GM18498 (cell line): ENCODE results near the gene NOM1.
"Not testable (repeated sequence)": the region's sequence is repeated elsewhere in the genome, so short reads cannot be mapped to it uniquely, and the experiment has no call there.

Experiments used
- ATAC-seq: cut with Tn5 transposase; IDR thresholded peaks from one replicate; pipeline ENCODE4 v1.9.1; 2021; ENCODE audit warnings: mild to moderate bottlenecking, moderate library complexity; ENCODE audit not compliant: unreplicated experiment

Gene NOM1

GRCh38 chr7:156949541-156950380 is at the start of gene NOM1:
TSS of gene NOM1 (plus strand) at chr7:156949712. CDS start at chr7:156949738, 26 bp downstream.
- peak; percentile 96 for ATAC-seq

GRCh38 chr7:156900093-156900492 is 49.4 kb upstream of the NOM1 start:
- ATAC-seq: not testable (repeated sequence)

- ATAC-seq: no peak
Measured at GRCh38 chr7:156903232-156903909, 46.1 kb upstream of the NOM1 start.

- no peak for ATAC-seq
Measured at GRCh38 chr7:156906200-156906649, 43.3 kb upstream of the NOM1 start.

- no peak for ATAC-seq
Measured at GRCh38 chr7:156907656-156908055, 41.9 kb upstream of the NOM1 start.

GRCh38 chr7:156909574-156910252 is 39.8 kb upstream of the NOM1 start:
- ATAC-seq: not testable (repeated sequence)

GRCh38 chr7:156918635-156919034 is 30.9 kb upstream of the NOM1 start:
- ATAC-seq: peak; percentile 36

GRCh38 chr7:156919132-156919713 is 30.3 kb upstream of the NOM1 start:
- ATAC-seq: peak; percentile 33

- ATAC-seq: no peak
Measured at GRCh38 chr7:156920076-156920475, 29.4 kb upstream of the NOM1 start.

- not testable (repeated sequence) for ATAC-seq
Measured at GRCh38 chr7:156920487-156921373, 28.8 kb upstream of the NOM1 start.

- ATAC-seq: not testable (repeated sequence)
Measured at GRCh38 chr7:156922304-156922703, 27.2 kb upstream of the NOM1 start.

GRCh38 chr7:156925821-156926220 is 23.7 kb upstream of the NOM1 start:
- not testable (repeated sequence) for ATAC-seq

GRCh38 chr7:156927571-156928405 is 21.7 kb upstream of the NOM1 start:
- ATAC-seq: no peak

- no peak for ATAC-seq
Measured at GRCh38 chr7:156928406-156928747, 21.1 kb upstream of the NOM1 start.

- no peak for ATAC-seq
Measured at GRCh38 chr7:156929789-156930539, 19.5 kb upstream of the NOM1 start.

GRCh38 chr7:156932006-156932405 is 17.5 kb upstream of the NOM1 start:
- ATAC-seq: no peak

- no peak for ATAC-seq
Measured at GRCh38 chr7:156935250-156935649, 14.3 kb upstream of the NOM1 start.

- not testable (repeated sequence) for ATAC-seq
Measured at GRCh38 chr7:156936766-156937165, 12.7 kb upstream of the NOM1 start.
